NCI-H2196 treated with DMSO at 0.1 percent for 48 hours (cell line): Measurements from ENCODE around the gene FLNB.

ENCODE experiments used
- DNase-seq: peaks from one replicate; lab custom pipeline; 2025; ENCODE audit not compliant: unreplicated experiment; lab: John Stamatoyannopoulos, UW

Gene FLNB

GRCh38 chr3:58008141-58009025, at the start of gene FLNB:
Gene FLNB, plus strand, starts transcription at chr3:58008422. Its CDS starts 143 bp downstream, at chr3:58008565.
- no peak for DNase-seq

DNA sequence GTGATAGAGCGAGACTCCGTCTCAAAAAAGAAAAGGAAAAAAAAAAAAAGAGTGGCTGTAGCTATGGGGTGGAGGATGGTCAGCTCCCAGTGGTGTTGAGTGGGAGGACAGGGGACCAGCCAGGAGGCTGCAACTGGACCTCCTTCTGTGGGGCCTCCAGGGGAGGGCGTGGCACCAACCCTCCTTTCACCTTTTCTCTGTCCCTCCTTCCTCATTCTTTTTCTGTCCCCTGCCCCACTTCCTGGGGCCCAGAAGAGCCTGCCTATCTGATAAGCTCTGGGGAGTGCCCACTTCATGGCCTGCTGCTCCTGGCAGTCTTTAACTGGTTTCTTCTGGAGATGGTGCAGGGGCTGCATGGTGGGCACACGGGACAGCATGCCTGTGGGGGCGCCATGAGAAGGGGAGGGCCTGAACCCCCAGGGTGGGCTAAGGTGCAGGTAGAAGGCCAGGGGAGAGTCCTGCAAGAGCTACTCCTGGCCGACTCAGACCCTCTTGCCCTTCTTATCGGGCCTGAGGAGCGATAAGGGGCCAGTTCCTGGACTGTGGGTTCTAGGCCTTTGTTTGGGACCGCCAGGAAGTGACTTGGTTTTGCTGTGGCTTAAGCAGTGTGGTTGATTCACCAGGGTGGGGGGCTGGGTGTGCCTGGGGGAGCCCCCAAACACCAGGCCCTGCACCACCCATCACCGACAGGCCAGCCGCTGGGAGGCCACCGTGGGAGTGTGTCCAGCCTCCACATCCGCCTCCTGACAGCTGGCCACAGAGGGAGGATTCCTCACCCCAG, 49.4 kb upstream of the FLNB start:
- DNase-seq = no peak

DNA sequence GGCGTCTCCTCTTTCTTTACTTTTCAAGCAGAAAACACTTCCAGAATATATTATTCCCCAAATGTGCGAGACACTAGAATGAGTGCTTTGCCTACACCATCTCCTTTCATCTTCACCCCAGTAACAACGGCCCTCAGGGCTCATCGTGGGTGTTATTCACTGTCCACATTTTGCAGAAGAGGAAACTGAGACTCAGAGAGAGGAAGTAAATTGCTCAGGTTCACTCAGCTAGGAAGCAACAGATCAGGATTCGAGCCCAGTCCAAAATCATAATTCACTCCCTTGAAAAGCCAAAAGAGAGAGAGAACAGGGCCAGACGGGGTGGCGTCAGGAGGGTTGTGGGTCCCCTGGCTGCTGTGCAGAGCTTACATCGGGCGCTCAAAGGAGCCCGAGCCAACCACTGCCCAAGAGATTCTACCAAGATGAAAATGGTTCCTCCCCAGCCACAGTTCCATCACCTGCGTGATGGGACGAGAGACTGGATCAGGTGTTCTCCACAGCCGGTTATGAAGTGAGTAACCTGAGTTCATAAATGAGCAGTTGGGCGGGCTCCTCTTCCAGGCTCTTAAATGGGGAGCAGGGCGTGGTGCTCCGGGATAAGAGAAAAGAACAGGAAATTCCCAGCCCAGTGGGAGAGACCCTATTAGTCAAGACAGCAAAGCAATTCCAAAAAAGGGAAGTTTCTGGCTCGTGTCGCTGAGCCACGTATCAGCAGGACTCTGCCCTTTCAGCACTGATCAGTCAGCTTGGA, 48.6 kb upstream of the FLNB start:
- DNase-seq = no peak

DNA sequence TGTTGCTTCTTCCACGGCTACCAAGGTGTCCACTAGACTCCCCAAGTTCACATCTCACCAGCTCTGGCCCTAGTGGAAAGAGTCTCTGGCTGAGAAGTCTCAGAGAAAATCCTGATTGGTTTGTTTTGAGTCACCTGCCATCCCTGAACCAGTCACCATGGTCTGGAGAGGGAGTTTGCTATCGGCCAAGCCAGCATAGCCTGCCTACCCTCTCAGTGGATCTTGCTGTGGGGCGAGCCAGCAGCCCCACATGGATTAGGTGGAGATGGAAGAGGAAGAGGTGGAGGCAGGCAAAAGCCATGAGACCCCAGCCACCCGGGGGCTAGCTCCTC, 48.1 kb upstream of the FLNB start:
- no peak for DNase-seq

- DNase-seq = no peak
Observed at GRCh38 chr3:57961177-57961827, 46.9 kb upstream of the FLNB start.

DNA sequence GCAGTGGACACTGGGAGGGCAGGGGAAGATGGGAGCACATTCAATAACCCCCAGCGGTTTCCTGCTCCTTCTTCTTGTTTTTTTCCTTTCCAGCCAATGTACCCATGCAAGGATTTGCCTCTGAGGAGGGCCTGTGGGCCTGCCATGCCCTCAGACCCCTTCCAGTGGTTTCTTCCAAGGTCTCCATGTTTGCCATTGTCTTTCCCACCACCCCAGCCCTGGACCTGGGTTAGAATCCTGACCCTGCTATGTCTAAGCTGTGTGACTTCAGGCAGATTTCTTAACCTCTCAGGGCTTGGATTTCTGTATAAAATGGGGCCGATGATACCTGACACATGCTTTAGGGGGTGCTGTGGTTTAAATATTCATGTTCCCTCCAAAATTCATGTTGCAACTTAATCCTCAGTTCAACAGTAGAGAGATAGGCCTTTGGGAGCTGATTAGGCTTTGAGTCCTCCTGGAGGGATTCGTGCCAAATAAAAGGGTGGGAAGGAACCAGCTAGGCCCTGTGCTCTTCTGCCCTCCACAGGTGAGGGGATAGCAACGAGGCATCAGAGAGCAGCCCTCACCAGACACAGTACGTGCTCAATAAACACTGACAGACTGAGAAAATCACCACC, 46.3 kb upstream of the FLNB start:
- no peak for DNase-seq

DNA sequence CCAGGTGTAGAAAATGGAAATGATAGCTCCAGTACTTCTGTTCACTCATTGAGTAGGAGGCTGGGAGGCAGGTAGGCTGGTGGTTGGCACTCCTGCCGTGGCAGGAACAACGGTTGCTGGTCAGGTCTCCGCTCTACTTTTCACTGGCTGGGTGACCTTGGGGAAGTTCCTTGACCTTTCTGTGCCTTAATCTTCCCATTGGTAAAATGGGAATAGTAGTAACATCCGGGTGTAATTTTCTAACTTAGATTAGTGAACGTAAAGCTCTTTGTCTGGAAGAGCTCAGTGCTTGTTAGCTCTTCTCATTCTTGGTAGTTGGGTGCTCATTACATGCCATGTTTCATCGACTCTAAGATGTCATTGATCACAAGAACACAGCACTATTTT, 45.8 kb upstream of the FLNB start:
- no peak for DNase-seq

DNA sequence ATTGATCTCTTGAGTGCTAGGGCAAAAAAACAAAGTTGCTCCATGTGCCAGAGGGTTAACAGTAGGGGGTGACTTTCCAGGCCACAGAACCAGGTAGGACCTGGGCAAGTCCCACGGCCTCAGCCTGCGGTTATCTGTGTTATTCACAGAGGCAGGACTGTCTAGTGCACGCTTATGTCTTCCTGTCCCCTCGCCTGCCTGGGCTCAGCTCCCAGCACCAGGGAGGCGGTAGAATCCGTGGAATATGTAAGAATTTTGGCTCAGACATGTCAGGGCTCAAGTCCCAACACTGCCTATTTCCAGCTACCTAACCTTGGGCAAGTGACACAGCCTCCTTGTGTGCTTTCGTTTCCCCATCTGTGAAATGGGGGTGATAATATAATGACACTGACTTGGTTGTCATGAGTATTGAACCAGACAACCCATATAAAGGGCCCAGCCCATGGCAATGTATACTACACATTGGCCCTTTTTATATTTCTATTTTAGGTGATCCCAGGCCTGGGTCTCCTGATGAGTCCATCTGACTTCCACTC, 44.3 kb upstream of the FLNB start:
- DNase-seq = no peak

DNA sequence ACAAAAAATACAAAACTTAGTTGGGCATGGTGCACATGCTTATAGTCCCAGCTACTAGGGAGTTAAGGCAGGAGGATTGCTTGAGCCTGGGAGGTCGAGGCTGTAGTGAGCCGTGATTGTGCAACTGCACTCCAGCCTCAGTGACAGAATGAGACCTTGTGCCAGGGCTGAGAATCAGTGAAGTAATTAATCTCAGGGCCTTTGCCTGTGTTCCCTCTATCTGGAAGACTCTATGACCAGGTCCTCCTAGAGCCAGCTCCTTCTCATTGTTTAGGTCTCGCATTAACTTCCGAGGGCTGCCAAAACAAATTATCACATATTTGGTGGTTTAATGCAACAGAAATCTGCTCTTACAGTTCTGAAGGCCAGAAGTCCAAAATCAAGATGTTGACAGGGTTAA, 41.4 kb upstream of the FLNB start:
- no peak for DNase-seq

DNA sequence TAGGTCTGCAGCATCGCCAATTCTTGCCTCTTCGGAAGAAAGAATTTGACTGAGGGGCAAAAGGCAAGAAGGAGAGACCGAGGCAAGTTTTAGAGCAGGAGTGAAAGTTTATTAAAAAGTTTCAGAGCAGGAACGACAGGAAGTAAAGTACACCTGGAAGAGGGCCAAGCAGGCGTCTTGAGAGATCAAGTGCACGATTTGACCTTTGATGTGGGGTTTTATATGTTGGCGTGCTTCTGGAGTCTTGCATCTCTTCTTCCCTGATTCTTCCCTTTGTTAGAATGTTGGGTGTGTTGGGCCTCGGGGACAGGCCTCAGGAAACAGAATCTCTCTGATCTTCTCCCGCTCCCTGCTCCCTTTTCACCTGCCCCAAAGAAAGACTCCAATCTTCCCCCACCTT, 40.6 kb upstream of the FLNB start:
- DNase-seq = no peak

- no peak for DNase-seq
Observed at GRCh38 chr3:57968501-57968900, 39.7 kb upstream of the FLNB start.

GRCh38 chr3:57971975-57972374, 36.2 kb upstream of the FLNB start:
- DNase-seq = no peak

GRCh38 chr3:57972531-57973111, 35.6 kb upstream of the FLNB start:
- DNase-seq = no peak

DNA sequence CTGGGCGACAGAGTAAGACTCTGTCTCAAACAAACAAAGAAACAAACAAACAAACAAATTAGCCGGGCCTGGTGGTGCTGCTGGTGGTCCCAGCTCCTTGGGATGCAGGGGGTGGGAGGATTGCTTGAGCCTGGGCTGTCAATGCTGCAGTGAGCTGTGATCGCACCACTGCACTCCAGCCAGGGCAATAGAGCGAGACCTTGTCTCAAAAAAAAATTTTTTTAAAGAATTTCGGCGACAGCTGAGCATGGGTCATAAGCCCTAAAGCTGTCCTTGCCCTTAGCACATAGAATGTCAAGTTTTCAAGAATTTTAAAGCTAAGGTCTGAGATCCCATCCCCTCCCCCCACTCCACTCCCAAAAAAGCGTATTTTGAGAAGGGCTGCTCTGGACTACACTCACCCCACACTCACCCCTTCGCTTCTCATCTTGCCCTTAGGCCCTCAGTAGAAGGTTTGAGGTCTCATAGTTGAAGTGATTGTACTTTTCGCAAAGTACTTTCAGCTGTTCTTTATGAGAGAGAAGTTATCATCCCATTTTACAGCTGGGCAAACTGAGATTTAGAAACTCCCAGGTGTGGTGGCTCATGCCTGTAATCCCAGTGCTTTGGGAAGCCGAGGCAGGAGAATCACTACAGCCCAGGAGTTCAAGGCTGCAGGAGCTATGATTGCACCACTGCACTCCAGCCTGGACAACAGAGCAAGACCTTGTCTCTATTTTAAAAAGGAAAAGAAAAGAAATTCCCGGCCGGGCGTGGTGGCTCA, 34.3 kb upstream of the FLNB start:
- no peak for DNase-seq

- DNase-seq = no peak
Observed at GRCh38 chr3:57974796-57975388, 33.3 kb upstream of the FLNB start.

DNA sequence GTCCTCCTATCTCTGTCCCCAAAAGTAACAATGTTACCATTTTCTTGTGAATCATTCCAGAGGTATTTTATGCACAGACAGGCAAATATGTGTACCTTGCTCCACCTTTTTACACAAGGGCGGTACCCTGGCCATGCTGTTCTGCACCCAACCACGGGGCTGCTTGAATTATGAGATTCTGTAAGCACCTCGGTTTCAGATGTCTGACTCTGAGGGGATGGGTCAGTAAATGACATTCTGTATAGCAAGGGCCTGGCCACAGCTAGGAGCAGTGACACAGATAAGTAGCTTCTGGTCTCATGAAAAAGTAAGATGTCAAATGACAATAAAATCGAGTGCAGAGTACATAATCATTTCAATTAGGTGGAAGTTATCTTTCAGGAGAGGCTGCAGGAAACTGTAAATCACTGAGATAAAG, 30.4 kb upstream of the FLNB start:
- no peak for DNase-seq

DNA sequence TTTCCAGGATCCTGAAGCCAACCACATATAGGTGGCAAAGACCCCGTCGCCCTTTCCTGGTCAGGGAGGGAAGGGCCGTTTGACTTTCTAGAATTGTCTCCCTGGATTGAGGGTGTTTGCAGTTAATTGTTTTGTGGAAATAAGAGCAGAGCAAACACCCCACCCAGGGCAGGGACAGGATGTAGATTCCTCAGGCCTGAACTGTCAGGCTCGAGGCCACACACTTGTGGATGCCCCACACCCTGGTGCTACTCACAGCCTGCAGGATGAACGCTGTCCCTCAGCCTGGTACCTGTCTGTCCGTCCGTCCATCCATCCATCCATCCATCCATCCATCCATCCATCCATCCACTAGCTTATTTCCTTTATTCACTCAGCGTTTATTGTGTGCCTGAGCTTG, 29.9 kb upstream of the FLNB start:
- no peak for DNase-seq

DNA sequence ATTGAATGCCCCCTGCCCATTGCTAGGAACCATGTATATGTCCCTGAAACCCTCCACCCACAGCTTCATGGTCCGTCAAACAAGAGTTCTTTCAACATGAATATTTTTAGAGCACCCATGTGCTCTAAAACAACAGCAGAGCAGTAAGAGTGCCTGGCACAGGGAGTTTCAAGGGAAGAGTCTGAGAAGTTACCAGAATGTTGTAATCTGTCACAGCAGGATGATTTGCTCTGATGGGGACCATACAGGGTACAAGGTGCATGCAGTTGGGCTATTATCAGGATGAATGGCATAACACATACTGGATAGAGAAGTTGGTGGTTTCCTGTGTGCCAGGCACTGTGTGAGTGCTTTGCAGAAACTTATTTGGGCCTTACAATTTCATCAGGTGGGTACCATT, 27.8 kb upstream of the FLNB start:
- no peak for DNase-seq

- DNase-seq = no peak
Observed at GRCh38 chr3:57981483-57982087, 26.6 kb upstream of the FLNB start.
